HG03432 (cell line): Measurements from ENCODE around the gene WDR87.
A peak's percentile ranks its signal among the peaks of the same experiment; 100 is the strongest.

Source experiments
- ATAC-seq: cut with Tn5 transposase; IDR thresholded peaks from one replicate; pipeline ENCODE4 v1.9.1; 2021; ENCODE audit warnings: mild to moderate bottlenecking, moderate library complexity; ENCODE audit not compliant: unreplicated experiment

The WDR87 gene

DNA sequence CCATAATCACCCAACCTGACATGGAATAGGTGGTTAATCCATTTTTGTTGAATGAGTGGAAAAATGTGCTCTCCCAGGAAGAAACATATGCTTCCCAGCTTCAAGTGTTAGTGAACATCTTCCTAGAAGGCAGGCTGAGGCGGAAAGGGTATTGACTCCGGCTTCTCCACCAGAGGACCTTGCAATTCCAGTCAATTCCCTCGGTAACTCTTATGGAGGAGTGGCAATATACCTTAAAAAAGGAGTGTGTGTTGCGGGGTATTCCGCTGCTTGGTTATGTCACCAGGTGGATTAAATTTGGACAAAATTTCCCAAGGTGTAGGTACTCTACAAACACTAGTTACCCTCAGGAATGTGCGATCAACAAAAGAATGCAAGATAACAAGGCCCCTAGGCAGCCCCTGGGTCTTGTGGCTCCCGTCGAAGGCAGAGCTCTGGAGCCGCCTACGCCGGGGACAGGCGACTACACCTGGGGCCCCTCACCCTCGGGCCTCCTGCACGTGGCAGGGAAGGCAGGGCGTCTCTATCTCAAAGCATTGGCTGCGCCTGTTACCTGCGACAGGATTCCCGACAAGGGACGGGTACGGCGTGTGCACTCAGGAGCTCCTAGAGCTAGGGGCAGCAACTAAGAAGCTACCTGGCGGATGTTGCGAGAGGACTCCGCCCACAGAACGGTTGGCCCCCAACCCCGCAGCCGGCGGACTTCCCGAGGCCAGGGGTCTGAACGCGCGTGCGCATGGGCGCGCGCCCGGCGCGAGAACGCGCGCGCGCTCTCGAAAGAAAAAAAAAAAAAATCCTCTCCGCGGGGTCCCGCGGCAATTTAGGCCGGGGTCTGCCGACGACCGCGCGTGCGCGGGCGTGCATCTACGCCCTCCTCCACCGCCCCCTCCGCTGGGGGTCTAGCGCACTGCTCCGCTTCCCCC, at the start of gene WDR87:
WDR87 (minus strand) TSS at position 649 of the 923 bp plus-strand sequence. CDS start 8,355 bp downstream, outside the sequence.
- peak; percentile 16 for ATAC-seq

DNA sequence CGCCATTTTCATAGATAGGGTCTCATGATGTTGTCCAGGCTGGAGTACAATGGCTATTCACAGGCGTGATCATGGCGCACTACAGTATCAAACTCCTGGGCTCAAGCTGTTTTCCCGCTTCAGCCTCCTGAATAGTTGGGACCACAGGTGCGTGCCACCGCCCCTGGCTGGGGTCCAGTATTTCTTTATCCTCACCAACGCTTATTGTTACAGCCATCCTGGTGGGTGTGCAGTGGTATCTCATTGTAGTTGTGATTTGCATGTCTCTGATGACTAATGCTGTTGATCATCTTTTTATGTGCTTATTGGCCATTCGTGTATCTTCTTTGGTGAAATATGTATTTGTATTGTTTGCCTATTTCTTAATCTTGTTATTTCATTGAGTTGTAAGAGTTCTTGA, 49.6 kb upstream of the WDR87 start:
- ATAC-seq, result no peak

DNA sequence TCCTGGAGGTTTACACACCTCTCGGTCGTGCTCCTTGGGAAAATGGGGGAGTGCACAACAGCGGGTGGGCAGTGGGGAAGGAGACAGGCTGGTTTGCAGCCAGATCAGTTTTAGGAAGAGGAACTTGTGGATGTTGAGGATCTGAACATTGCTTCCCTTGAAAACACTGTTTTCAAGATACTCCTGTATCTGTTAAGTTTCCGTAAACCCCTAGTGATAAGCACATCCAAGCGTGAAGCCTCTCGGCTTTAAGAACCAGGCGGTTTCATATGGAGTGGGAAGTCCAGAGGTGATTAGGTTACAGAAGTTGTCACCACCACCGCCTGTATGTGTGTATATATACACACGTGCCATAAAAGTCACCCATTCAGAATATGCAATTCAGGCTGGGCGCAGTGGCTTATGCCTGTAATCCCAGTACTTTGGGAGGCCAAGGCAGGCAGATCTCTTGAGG, 48.1 kb upstream of the WDR87 start:
- no peak for ATAC-seq

DNA sequence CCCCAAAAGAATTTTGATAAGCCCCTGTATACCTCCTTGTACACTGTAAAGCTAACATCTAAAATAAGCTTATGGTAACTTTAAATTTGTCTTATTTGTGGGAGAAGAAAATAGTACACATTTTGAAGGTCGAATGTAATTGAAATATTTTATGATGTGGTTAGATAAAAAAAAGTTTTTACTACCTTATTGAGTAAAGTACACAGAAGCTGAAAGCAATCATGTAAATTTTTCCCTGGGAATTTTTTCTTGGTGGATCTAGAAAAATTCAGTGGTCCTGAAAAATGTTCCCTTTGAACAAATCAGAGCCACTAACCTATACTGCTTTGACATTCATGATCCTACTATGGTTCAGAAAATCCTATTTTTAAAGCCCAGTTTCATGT, 47.5 kb upstream of the WDR87 start:
- no peak for ATAC-seq

DNA sequence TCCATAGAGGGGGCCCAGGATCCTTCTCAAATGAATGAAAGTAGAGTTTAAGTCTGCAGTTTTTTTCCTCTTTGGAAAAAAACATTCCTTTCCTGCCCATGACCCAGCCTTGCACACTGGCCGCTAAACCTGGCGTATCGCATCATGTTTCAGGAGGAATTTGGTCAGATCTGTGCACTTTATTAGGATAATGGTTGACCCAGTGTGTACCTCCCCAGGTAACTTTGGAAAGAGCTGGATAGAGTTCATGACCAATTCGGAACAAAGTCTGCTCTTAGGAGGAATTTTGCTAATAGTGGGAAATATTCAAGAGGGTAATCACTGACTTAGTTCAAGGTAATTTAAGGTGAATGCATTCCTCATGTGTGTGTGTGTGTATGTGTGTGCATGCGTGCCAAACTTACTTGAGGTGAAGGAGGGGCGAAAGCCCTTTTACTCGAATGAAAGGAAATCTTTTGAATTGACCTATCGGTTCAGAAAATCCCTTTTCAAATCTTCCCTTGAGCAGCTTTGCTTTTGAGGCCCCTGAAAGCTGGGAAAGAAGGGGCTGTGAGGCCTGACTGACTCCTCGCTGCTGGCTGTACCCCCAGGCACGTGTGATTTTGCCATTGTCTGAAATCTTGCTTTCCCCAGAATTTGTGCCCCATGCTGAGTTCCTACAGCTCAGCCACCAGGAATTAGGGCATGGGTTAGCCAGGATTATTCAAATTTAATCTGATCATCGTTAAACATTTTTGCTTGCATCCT, 47.0 kb upstream of the WDR87 start:
- ATAC-seq, result no peak

DNA sequence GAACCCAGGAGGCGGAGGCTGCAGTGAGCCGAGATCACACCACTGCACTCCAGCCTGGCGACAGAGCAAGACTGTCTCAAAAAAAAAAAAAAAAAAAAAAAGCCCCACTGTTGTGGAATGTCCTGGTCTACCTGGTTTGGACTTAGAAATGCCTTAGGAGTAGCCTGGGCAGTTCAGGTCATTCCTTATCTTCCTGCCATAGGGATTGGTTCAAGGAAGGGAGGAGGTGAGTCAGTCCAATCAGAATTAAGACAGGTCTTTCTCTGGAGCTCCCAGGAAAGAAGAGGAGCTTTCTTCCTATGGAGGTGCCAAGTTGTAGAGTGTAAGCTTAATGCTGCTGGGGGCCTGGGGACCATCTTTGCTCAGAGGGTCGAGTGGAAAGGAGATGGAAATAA, 45.4 kb upstream of the WDR87 start:
- ATAC-seq, result no peak

DNA sequence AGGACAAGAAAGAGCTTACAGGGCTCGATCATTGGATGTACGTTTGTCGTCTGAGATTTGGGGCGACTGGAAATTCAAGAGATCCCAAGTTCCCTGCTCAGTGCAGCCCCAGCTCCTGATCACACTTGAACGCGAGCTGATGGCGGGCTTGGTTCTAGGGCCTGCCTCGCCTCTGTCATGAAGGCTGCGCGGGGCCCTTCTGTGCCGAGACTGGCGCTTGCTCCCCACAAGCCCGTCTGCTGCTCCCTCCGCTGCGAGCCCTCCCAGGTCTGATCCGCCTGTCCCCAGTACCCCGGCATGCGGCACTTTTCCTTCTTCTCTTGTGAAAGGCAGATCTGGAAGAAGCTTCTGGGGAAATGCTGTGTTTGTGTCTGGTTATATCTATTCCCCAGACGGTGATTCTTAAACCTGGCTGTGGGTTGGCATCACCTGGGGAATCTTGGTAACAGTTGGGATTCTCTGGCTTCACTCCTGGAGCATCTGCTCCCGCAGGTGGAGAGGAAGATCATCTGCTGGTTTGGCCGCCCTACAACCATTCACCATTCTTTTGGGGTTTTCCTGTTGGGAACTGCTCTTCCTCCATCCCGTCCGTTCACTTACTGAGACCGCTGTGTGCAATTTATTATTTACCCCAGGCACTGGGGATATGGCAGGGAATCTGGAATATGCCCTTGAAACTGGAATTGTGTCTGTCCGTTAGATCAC, 44.2 kb upstream of the WDR87 start:
- ATAC-seq, result no peak

DNA sequence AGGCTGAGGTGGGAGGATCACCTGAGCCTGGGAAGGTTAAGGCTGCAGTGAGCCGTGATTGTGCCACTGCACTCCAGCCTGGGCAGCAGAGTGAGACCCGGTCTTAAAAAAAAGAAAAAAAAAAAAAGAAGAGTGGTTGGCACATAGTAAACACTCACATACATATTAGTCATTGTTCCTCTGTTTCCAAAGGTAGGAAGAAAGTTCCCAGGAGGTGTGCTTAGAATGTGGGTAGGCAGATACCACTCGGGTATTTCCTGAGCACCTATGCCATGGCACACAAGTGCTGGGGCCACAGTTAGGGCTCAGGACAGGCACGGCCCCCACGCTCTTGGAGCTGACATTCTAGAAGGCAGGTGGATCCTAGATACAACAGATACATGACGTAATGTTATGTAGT, 42.0 kb upstream of the WDR87 start:
- no peak for ATAC-seq

DNA sequence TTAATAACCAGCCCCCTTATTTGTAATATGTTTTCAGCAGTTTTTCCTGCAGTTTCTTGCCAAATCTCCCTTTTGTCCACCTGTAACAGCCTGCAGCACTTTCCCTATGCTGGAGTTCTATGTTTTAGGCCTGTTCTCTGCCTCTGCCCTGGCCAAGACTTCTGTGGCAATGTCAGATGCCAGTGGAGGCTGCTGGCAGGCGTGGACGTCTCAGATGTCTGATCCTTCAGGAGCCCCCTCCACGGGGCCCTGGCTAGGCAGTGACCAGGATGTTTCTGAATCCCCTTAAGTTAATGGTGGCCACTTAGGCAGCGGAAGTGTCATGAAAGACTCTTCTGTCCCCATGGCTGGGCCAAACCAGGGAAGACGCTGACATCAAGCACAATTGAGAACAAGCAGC, 41.4 kb upstream of the WDR87 start:
- no peak for ATAC-seq

DNA sequence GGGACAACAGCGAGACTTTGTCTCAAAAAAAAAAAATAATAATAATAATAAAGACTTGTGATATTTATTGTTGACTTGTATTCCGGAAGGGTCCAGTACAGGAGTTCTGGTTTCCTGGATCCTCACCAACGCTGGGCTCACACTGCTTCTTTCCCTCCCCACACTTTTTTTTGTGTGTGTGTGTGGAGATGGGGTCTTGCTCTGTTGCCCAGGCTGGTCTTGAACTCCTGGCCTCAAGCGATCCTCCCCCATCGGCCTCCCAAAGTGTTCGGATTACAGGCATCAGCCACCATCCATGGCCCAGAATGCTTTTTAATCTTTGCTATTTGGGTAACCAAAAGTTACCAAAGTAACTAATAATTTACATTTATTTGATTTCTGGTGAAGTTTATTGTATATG, 39.7 kb upstream of the WDR87 start:
- ATAC-seq, result no peak

DNA sequence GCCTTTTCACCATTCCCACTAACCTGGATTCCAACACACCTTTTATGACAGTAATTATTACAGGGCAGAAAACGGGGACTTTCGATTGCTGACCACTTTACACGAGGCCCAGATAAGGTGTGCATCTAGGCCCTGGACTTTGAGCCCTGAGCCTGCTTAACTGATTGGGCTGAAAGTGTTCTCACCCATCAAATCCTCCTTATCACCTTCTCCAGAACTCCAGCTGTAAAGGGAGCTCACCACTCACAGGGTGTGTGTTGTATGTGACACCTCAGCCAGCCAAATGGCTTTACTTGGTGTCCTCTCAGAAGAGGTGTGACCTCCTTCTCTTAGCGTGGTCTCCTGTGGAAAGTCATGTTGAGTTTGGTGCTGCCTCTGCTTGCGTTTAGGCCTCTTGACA, 37.1 kb upstream of the WDR87 start:
- no peak for ATAC-seq

DNA sequence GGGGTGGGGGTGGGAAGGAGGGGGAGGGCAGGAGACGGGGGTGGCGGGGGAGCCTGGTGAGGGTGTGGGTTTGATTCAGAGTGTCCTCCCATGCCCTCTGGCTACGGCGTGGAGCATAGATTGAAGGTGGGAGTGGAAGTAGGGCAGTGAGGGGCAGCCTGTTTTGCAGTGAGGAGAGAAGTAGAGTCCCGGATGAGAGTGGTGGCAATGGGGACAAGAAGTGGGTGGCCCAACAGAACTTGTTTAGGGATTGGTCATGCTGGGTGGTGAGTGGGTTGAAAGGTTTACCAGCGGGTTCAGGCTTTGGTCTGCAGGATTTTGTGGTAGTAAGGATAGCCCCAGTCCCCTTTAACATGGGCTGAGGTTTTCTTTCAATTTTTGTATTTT, 36.1 kb upstream of the WDR87 start:
- ATAC-seq, result no peak

DNA sequence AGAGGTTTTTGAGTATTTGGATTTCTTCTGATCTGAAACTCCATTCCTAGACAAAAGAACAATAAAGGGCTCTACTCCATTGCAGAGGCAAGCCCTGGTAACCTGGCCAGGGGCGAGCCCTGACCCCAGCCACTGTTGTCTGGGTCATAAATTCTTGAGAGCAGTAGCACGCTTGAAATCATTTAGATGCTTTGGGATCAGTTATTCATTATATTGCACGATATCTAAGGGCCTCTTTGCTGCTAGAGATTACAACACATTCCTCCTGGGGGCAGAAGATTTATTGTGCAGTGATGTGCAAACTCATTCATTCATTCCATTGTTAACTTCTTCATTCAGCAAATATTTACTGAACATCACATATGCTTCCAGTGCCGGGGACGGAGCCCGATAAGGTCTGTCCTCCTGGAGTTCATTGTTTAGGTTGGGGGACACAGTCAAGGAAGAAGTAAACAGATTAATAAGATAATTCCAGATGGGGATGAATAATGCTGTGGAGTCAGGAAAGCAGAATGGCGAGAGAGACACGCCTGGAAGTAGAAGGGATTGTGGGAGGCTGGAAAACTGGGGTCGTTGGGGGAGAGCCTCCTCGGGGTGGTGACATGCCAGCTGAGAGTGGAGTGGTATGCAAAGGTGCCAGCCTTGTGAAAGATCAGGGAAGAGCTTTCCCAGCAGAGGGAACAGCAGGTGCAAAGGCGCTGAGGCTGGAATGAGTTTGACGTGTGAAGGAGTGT, 35.6 kb upstream of the WDR87 start:
- ATAC-seq, result no peak

DNA sequence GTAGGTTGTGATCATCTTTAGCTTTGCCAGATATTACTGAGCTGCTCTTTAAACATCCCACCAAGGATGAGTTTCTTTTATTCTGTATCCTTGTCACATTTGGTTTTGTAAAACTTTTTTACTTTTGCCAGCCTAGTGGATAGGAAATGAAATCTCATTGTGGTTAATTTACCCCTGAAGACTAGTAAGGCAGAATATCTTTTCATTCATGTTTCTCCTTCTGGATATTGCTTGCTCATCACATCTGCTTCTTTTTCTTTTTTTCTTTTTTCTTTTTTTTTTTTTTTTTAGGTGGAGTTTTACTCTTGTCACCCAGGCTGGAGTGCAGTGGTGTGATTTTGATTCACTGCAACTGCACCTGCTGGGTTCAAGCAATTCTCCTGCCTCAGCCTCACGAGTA, 32.0 kb upstream of the WDR87 start:
- no peak for ATAC-seq

DNA sequence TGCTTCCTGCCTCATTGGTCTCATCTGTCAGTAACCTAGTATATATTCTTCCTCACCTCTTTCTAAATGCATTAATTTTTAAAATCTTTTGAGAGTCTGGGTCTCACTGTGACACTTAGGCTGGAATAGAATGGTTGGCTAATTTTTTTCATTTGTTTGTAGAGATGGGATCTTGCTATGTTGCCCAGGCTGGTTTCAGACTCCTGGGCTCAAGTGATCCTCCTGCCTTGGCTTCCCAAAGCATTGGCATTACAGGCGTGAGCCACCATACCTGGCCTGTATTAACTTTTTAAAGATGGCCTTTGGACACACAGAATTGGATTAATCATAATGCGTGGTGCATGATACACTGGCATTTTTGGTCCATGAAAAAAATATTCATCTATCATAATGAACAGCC, 30.5 kb upstream of the WDR87 start:
- ATAC-seq, result no peak

DNA sequence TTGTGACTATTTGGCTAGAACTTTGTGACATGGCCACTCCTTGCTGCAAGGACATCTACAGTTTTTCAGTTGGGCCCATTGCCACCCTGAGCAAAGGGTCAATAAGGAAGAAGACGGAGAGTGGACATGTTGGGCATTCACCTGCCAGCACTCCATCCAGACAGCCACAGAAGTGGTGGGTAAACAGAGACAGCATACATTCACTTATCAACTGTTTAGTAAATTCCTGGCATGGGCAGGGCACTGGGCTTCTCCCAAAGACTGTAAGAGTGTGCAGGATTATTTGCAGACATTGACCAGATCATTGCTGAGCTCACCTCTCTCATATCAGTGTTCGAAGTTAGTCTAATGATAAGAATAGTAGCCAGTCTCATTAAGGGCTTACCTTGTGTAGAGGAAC, 29.8 kb upstream of the WDR87 start:
- no peak for ATAC-seq

DNA sequence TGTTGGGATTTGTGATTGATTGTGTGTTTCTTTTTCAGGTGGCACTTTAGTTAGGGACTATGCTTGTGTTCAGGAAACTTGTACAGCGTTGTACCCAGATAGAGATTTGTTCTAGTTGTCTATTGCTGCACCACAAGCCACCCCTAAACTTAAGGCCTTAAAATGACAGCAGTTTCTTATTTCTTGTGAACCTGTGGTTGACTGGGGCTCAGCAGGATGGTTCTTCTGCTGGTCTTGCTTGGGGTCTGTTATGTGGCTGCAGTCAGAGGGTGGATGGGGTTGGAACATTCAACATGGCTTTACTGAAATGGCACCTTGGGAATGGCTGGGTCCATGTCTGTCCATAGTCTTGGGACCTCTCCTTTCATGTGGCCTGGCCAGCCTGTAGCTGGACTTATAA, 28.9 kb upstream of the WDR87 start:
- ATAC-seq, result no peak

DNA sequence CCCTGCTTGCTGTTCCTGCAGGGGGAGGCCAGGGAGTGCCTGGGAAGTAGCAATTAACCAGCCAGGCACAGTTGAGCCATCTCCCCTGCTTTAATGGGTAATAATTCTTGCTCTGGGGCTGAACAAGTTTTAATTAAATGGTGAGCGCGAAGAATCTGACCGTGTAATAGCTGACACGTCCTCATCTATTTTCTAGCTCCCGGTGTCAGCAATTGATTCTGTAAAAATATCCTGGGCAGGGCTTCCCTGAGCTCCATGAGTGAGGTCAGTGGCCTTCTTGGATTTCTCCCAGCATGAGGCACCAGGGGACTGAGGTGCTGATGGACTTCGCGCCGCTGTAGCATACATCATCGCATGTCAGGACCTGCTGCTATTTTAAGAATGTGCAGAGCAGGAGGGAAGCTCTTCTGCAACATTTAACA, 27.6 kb upstream of the WDR87 start:
- ATAC-seq, result no peak

DNA sequence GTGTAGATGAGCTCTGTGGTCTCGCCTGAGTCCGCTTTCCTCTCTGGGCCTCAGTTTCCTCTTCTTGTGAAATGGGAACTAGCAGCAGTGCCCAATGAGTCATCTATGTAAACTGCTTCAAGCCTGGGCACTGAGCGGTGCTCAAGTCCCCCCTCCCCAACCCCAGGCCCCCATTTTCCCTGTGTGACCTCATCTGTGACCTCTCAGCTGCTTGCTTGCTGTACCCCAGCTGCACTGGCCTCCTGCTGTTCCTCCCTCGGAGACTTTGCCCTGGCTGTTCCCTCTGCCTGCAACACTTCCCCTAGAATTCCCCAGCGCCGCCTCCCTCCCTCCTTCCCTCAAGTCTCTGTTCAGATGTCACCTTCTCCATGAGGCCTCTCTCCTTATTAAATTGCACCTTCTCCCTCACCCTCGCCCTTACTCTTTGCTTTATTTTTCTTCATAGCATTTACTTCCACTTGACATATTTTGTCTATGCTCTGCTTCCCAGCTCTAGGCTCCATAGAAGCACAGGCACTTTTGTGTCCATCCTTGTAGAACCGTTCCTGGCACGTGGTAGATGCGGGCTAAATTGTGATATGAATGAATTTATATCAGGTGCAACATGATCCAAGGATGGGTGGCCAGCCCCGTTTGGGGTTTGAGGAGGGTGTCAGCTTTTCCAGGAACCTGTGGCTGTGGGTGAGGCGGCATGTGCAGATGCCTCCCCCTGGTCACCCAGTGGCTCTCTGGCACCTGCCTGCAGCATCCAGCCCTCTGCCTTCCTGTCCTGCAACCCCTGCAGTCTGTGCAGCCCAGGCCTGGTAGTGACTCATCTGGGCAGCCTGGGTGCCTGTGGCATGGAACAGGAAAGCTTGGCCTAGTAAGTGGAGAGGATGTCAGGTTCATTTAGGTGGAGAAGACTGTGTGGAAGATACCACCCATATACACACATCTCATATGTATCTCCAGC, 26.9 kb upstream of the WDR87 start:
- no peak for ATAC-seq
